Measurements from ENCODE around the gene MLC1. TPM values are rescaled to one million over a fixed set of nuclear protein-coding genes. Genes with fewer than 3 reads are reported as not detected.
A peak's percentile ranks its signal among the peaks of the same experiment; 100 is the strongest.

MLC1 gene
- total and polyA plus RNA-seq, 2 of the 4 experiments (the other 2 are of a cell fraction), result 0.10 TPM; not detected in 1

DNA sequence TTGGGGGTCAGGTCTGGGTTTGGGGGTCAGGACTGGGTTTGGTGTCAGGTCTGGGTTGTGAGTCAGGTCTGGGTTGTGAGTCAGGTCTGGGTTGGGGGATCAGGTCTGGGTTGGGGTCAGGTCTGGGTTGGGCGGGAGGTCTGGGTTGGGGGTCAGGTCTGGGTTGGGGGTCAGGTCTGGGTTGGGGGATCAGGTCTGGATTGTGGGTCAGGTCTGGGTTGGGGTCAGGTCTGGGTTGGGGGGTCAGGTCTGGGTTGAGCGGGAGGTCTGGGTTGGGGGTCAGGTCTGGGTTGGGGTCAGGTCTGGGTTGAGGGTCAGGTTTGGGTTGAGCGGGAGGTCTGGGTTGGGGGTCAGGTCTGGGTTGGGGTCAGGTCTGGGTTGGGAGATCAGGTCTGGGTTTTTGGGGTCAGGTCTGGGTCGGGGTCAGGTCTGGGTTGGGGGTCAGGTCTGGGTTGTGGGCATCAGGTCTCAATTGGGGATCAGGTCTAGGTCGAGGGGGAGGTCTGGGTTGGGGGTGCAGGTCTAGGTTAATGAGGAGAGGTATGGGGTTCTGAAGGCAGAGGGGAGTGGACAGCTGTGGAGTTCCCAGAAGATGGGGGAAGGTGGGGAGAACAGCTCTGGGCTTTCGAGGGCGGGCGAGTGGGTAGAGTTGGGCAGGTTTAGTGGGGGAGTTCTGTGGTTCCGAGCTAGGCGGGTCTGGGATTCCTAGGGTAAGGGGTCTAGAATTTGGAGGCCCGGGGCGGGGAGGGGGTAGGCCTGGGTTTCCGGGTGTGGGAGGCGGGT, 27.8 kb downstream of the MLC1 start:
- Histone ChIP-seq H3K4me3 (ENCODE audit: insufficient read depth, low read depth, low read length) (no peak overlapping the region), H3K14ac (replicated peaks; ENCODE audit: low read depth, low read length) (no peak overlapping the region), H3K18ac (ENCODE audit: low read depth, low read length) (no peak overlapping the region), H4K20me1 (ENCODE audit: insufficient read depth, low read length) (no peaks in the 10 kb centered on the region), H2BK5ac (ENCODE audit: low read depth, low read length, poor library complexity, severe bottlenecking) (no peak overlapping the region), H4K5ac (ENCODE audit: low read depth, low read length) (no peak overlapping the region), H2BK120ac (ENCODE audit: low read depth, low read length) (no peak overlapping the region), H2BK20ac (ENCODE audit: low read depth, low read length) (no peak overlapping the region), H2AK5ac (ENCODE audit: low read depth, low read length) (no peak overlapping the region), H4K91ac (ENCODE audit: insufficient read depth, low read depth, low read length) (no peak overlapping the region), H3K36me3 (ENCODE audit: control insufficient read depth, insufficient read depth, low read length) (no peaks in the 10 kb centered on the region), H3K9me3 (ENCODE audit: control insufficient read depth, insufficient read depth, low read length) (peaks cover 12% of the 10 kb centered on the region), H3K56ac (ENCODE audit: extremely low read depth, insufficient read depth, low read length) (no peak overlapping the region), H2BK15ac (ENCODE audit: low read depth, low read length) (no peak overlapping the region), H4K8ac (ENCODE audit: low read depth in 2 of 2, low read length in 2 of 2) (no peak overlapping the region), H3K27me3 (ENCODE audit: control insufficient read depth, insufficient read depth, low read length) (peaks cover 39% of the 10 kb centered on the region), H3K4me2 (ENCODE audit: low read depth, low read length) (no peak overlapping the region), H3K9me1 (ENCODE audit: insufficient read depth, low read length) (no peaks in the 10 kb centered on the region), H3K9ac (ENCODE audit: low read depth, low read length) (no peak overlapping the region), H3K4ac (ENCODE audit: low read depth, low read length) (no peak overlapping the region), H2AK9ac (replicated peaks; ENCODE audit: low read depth, low read length, poor library complexity) (no peak overlapping the region), H3K79me1 (ENCODE audit: low read depth in 1 of 2, low read length in 2 of 2) (no peaks in the 10 kb centered on the region), H3K4me1 (ENCODE audit: control insufficient read depth, insufficient read depth, low read length) (peaks cover 6% of the 10 kb centered on the region; the same call in 1 of the 2 replicates), H3K23ac (ENCODE audit: low read depth, low read length) (no peak overlapping the region), H3K27ac (ENCODE audit: insufficient read depth, low read length) (no peak overlapping the region), H2AFZ (replicated peaks; ENCODE audit: low read length, poor library complexity) (no peak overlapping the region)
- CTCF ChIA-PET, result no interaction called here
- POLR2A ChIA-PET (ENCODE audit: unreplicated experiment), result no interaction called here
- TF ChIP-seq MXI1 (IDR thresholded peaks at IDR 0.05; ENCODE audit: borderline replicate concordance, low read depth, low read length) (no peak), RCOR1 (IDR thresholded peaks at IDR 0.05; ENCODE audit: insufficient replicate concordance, low read length) (no peak), CHD1 (IDR thresholded peaks at IDR 0.05; ENCODE audit: low read depth, low read length) (no peak), RAD21 (IDR thresholded peaks at IDR 0.05; ENCODE audit: low read length) (no peak), RFX5 (IDR thresholded peaks at IDR 0.05; ENCODE audit: low read depth, low read length) (no peak), BHLHE40 (IDR thresholded peaks at IDR 0.05; ENCODE audit: low read depth, low read length) (no peak), POLR2A (IDR thresholded peaks at IDR 0.05; ENCODE audit: low read depth, low read length) (no peak), MAZ (IDR thresholded peaks at IDR 0.05; ENCODE audit: borderline replicate concordance, low read depth, low read length) (no peak), NFE2L2 (IDR thresholded peaks at IDR 0.05; ENCODE audit: low read depth, low read length) (no peak), MAFK (IDR thresholded peaks at IDR 0.05; ENCODE audit: low read depth, low read length) (no peak), ELK1 (IDR thresholded peaks at IDR 0.05; ENCODE audit: borderline replicate concordance, low read depth, low read length) (no peak), FOS (IDR thresholded peaks at IDR 0.05; ENCODE audit: low read depth, low read length) (no peak), SMC3 (IDR thresholded peaks at IDR 0.05; ENCODE audit: low read depth, low read length) (no peak), CEBPB (IDR thresholded peaks at IDR 0.05; ENCODE audit: low read depth, low read length) (no peak)
- TF ChIP-seq, protein P1, sequence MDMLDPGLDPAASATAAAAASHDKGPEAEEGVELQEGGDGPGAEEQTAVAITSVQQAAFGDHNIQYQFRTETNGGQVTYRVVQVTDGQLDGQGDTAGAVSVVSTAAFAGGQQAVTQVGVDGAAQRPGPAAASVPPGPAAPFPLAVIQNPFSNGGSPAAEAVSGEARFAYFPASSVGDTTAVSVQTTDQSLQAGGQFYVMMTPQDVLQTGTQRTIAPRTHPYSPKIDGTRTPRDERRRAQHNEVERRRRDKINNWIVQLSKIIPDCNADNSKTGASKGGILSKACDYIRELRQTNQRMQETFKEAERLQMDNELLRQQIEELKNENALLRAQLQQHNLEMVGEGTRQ (IDR thresholded peaks at IDR 0.05; ENCODE audit: low read depth, low read length), result no peak
- TF ChIP-seq, protein P2, sequence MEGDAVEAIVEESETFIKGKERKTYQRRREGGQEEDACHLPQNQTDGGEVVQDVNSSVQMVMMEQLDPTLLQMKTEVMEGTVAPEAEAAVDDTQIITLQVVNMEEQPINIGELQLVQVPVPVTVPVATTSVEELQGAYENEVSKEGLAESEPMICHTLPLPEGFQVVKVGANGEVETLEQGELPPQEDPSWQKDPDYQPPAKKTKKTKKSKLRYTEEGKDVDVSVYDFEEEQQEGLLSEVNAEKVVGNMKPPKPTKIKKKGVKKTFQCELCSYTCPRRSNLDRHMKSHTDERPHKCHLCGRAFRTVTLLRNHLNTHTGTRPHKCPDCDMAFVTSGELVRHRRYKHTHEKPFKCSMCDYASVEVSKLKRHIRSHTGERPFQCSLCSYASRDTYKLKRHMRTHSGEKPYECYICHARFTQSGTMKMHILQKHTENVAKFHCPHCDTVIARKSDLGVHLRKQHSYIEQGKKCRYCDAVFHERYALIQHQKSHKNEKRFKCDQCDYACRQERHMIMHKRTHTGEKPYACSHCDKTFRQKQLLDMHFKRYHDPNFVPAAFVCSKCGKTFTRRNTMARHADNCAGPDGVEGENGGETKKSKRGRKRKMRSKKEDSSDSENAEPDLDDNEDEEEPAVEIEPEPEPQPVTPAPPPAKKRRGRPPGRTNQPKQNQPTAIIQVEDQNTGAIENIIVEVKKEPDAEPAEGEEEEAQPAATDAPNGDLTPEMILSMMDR (conservative IDR thresholded peaks at IDR 0.05; ENCODE audit: low read depth, low read length), result no peak
- BruUV-seq (replicated peaks), result no TSS peak
- in situ Hi-C loops (cut with MboI; ENCODE audit: low sequenced_read_pairs), result no loop called here
- DNase-seq (peak; percentile 14), ATAC-seq (ENCODE audit: low read depth) (no peak)
- WGBS, 2 experiments (ENCODE audit: extremely low coverage in 2 of 2, insufficient read length in 1 of 2), result 72% methylated on average over 4 of the region's 14 CpGs; no CpG with 5 or more reads in 1 of the 2 experiments
- intact Hi-C loops (cut with micrococcal nuclease), result no loop called here
- dilution Hi-C loops (cut with HindIII; ENCODE audit: low sequenced_read_pairs, unreplicated experiment), result no loop called here
